HG03460 (cell line): Measurements from ENCODE around the gene H1-8.
"Not testable (repeated sequence)": the region's sequence is repeated elsewhere in the genome, so short reads cannot be mapped to it uniquely, and the experiment has no call there.

Source experiments
- ATAC-seq: cut with Tn5 transposase; IDR thresholded peaks from one replicate; pipeline ENCODE4 v1.9.1; 2021; ENCODE audit not compliant: unreplicated experiment

H1-8 gene

GRCh38 chr3:129514563-129514962 is 28.4 kb upstream of the H1-8 start:
- ATAC-seq = no peak

GRCh38 chr3:129515108-129515820 is 27.7 kb upstream of the H1-8 start:
- ATAC-seq = not testable (repeated sequence)

DNA sequence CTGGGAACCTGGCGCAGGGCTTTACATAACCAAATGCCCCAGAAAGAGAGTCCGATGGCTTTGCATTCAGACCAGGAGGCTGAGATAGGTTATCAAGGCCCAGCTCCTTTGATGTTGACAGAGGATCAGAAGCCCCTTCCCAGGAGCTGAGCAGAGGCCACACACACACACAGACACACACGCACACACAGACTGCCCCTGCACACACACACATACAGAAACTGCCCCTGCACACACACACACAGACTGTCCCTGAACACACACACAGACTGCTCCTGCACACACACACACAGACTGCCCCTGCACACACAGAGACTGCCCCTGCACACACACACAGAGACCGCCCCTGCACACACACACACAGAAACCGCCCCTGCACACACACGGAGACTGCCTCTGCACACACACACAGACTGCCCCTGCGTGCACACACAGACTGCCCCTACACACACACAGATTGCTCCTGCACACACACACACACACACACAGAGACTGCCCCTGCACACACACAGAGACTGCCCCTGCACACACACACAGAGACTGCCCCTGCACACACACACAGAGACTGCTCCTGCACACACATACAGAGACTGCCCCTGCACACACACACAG is 27.0 kb upstream of the H1-8 start:
- ATAC-seq = not testable (repeated sequence)

DNA sequence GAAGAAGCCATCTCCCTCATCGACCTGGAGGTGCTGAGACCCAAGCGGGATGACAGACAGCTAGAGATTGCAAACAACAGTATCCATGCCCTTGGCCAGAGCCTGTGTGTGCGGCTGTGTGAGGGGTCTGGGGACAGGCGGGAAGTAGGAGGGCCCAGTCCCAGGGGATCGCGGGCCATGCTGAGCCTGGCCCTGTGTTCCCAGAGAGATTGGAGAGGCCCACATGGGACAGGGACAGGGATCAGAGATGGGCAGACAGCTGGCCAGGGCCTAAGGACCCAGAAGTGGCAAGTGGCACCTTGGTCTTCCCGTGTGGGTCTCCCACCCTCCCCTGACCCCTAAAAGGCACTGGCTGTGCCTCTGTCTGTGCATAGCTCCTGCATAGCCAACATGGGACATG is 25.5 kb upstream of the H1-8 start:
- ATAC-seq = no peak

- ATAC-seq = no peak
Measured at GRCh38 chr3:129518038-129518561, 24.9 kb upstream of the H1-8 start.

DNA sequence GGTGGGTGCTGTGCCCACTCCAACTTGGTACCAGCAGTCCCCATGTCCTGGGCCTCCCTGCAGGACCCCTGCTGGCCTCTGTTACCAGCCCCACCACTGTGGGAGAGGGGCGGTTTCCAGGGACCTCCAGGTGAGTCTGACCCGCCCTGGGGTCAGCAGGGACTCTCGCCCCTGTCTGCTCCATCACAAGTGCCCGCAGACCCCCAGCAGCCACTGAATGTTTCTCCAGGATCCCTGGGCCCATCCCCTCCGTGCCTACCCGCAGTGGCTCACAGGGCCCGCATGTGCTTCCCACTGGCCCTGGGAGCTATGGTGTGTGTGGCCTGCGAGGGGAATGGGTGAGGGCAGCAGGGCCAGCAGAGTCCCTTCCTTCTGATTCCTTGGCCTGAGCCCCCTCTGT is 24.4 kb upstream of the H1-8 start:
- no peak for ATAC-seq

GRCh38 chr3:129519449-129519848 is 23.5 kb upstream of the H1-8 start:
- no peak for ATAC-seq

GRCh38 chr3:129519896-129520715 is 22.9 kb upstream of the H1-8 start:
- ATAC-seq = no peak

GRCh38 chr3:129520960-129521359 is 22.0 kb upstream of the H1-8 start:
- no peak for ATAC-seq

- no peak for ATAC-seq
Measured at GRCh38 chr3:129521611-129522010, 21.4 kb upstream of the H1-8 start.

DNA sequence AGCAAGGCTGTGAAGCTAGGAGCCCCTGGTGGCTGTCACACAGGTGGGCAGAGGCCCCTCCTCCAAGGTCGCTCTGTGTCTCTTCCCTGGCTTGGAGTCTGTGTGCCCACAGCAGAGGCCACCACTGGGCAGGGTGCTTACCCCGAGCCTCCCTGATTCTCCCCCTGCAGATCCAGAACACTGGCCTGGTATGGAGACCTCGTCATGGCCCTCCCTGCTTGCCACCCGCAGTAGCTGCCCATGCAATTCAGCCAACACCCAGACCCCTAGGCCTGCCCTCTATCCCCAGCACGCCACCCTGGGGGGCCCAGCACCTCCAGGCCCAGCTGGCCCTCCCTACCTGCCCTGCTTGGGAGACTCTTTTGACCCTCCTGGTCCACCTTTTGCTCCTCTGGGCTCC is 20.0 kb upstream of the H1-8 start:
- ATAC-seq = no peak

DNA sequence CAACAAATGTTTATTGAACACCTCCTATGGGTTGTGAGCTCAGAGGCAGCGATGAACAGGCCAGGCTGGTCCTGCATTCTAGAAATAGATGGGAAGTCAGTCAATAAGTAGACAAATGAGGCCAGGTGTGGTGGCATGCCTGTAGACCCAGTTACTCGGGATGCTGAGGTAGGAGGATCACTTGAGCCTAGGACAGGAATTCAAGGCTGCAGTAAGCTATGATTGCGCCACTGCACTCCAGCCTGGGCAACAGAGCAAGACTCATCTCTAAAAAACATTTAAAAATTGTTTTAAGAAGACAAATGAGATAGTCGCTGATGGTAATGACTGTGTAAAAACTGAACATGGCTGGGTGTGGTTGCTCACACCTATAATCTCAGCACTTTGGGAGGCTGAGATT is 18.9 kb upstream of the H1-8 start:
- no peak for ATAC-seq

DNA sequence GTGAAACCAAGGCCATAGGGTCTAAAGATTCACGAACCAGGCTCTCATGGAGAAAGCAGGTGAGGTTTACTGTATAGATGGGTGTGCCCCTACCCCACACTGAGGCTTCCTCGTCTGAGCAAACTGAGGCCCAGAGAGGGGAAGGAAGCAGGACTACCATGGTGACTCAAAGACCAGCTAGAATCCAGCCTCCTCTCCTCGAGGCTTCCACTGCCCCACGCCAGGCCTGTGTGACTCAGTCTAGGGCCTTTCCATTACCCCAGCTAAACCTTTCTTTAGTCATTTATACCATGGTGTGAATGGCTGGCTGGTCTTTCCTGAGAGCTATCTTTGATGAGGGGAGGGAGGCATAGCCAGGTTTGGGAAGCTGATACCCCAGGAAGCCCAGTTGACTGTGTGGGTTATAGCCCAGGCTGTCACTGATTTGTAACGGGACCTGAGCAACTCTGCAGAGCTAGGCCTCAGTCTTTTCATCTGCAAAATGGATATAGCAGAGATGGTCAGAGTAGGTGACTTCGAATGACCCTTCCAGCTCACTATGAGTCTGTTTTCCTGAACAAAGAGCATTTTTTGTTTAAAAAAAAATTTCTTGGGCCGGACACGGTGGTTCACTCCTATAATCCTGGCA is 17.5 kb upstream of the H1-8 start:
- no peak for ATAC-seq

DNA sequence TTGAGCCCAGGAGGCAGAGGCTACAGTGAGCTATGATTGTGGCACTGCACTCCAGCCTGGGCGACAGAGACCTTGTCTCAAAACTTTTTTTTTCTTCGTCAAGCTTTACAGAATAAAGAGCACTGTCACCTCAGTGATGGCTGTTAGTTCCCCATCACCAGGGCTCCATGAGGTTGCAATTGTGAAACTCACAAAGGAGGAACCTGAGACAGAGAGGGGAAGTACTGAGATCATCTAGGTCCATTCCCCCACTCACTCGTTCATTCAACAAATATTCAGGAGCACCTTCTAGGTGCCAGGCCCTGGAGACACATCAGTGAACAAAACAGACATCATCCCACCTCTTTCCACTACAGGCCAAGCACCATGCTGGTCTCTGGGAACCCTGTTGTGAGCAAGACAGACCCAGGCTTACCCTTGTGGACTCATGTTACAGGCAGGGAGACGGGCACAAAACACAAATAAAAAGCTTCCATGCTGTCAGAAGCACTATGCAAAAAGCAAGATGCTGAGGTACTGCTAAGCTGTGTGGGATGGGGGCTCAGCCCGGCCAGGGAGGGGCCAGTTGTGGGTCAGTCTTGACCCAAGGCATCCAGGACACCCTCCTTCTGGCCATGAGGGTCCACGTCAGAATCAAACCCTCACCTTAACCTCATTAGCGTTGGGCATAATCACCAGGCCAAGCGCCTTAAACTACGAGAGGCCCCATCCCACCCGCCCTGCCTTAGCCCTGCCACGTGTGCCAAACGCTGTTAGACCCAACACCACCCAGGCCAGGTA is 16.7 kb upstream of the H1-8 start:
- ATAC-seq = peak; percentile 92

- no peak for ATAC-seq
Measured at GRCh38 chr3:129527262-129527661, 15.7 kb upstream of the H1-8 start.

- ATAC-seq = no peak
Measured at GRCh38 chr3:129528589-129529100, 14.3 kb upstream of the H1-8 start, which contains the start of gene RHO. TSS of gene RHO (plus strand) at chr3:129528639. CDS start at chr3:129528734, 95 bp downstream.

DNA sequence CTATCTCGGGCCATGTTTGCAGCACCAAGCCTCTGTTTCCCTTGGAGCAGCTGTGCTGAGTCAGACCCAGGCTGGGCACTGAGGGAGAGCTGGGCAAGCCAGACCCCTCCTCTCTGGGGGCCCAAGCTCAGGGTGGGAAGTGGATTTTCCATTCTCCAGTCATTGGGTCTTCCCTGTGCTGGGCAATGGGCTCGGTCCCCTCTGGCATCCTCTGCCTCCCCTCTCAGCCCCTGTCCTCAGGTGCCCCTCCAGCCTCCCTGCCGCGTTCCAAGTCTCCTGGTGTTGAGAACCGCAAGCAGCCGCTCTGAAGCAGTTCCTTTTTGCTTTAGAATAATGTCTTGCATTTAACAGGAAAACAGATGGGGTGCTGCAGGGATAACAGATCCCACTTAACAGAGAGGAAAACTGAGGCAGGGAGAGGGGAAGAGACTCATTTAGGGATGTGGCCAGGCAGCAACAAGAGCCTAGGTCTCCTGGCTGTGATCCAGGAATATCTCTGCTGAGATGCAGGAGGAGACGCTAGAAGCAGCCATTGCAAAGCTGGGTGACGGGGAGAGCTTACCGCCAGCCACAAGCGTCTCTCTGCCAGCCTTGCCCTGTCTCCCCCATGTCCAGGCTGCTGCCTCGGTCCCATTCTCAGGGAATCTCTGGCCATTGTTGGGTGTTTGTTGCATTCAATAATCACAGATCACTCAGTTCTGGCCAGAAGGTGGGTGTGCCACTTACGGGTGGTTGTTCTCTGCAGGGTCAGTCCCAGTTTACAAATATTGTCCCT is 13.4 kb upstream of the H1-8 start:
- ATAC-seq = no peak

GRCh38 chr3:129530251-129530791 is 12.7 kb upstream of the H1-8 start:
- no peak for ATAC-seq

- no peak for ATAC-seq
Measured at GRCh38 chr3:129530821-129531220, 12.2 kb upstream of the H1-8 start.
